GM08714 (cell line): ENCODE data around the gene DAB1.

Experiments used
- H3K4me3 ChIP-seq: fragments of 200-500 bp; sonication (Bioruptor generic); 2 replicates; pipeline ENCODE4 v1.5.1; 2014; ENCODE audit warnings: mild to moderate bottlenecking, low read length, inconsistent platforms
- ZNF274 ChIP-seq: IDR thresholded peaks from 2 replicates; pipeline ENCODE4 v1.6.1; 2012; ENCODE audit warnings: mild to moderate bottlenecking, low read depth, low read length

Gene DAB1

DNA sequence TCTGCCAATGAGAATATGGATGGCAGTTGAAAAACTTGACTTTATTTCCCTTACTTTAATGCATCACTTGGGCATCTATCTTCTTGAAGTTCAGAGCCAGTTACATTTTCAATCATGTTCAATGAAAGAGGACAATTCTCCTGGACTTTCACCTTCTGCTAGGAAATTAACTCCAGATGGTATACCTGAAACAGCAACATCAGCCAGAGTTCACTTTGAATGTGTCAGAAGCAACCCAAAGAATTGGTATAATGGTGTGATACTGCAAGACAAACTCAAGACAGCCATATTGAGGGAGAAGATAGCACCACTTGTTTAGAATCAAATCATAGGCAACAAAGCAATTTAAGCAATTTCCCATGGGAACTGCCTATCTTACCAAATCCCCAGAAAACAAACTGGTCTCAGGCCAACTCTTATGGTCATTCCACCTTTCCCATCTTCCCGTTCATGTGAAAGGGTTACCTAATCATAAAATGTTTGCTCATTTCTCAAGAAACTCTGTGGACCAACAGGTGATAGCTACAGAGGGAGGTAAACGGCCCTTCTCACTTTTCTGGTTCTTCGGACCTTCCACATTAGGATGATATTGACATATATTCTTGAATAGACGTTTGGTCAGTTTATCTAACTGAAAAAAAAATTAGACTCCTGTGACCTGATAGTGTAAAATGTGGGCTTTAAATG lies 428.3 kb downstream of the DAB1 start:
- TF ChIP-seq ZNF274 = no peak

GRCh38 chr1:56993475-56993874 lies 430.4 kb downstream of the DAB1 start:
- TF ChIP-seq ZNF274 = no peak
- no peak overlapping the region for H3K4me3 ChIP-seq

More for the DNA sequence above, 428.3 kb downstream of the DAB1 start:
- no peak overlapping the region for H3K4me3 ChIP-seq

GRCh38 chr1:56992318-56993125 lies 431.3 kb downstream of the DAB1 start:
- no peak overlapping the region for H3K4me3 ChIP-seq
- TF ChIP-seq ZNF274 = no peak

DNA sequence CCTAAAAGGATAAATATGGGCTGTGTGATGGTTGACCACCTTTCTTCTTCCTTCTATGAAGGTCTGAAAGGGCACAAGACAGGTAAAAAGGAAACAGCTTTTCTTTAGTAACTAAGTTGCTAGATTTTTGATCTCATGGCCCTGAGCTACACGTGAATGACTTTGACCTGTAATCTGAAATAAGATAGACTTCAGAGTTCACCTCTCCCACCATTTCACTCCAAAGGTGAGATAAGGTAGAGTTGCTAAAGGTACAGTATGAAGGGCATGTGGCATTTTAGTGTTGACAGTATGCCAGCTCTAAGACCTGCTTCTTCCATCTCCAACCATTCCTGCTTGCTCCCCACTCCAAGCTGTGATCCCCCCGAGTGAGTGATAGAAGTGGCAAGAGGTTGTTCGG lies 432.3 kb downstream of the DAB1 start:
- TF ChIP-seq ZNF274 = no peak
- no peak overlapping the region for H3K4me3 ChIP-seq

GRCh38 chr1:56986397-56986796 lies 437.5 kb downstream of the DAB1 start:
- no peak for TF ChIP-seq ZNF274
- H3K4me3 ChIP-seq = no peak overlapping the region

DNA sequence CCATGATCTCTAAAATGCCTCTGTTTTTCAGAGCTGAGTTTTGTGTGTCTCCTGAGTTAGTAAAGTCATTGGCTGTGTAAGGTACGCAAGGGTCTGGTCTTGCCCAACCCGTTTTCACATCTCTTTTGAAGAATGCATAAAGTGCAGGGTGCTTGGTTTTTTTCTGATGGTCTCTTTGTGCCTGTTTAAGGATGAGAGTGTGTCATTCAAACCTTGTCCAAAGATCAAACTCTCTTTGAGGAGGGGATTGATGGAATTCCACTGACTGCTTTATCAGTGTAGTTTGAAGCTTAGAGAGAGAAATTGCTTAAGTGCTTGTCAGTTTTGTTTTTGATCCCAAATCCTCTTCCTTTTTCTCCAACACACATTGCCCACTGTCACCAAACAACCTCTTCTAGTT lies 438.0 kb downstream of the DAB1 start:
- H3K4me3 ChIP-seq = no peak overlapping the region
- no peak for TF ChIP-seq ZNF274

GRCh38 chr1:56983484-56983883 lies 440.4 kb downstream of the DAB1 start:
- TF ChIP-seq ZNF274 = no peak
- no peak overlapping the region for H3K4me3 ChIP-seq

DNA sequence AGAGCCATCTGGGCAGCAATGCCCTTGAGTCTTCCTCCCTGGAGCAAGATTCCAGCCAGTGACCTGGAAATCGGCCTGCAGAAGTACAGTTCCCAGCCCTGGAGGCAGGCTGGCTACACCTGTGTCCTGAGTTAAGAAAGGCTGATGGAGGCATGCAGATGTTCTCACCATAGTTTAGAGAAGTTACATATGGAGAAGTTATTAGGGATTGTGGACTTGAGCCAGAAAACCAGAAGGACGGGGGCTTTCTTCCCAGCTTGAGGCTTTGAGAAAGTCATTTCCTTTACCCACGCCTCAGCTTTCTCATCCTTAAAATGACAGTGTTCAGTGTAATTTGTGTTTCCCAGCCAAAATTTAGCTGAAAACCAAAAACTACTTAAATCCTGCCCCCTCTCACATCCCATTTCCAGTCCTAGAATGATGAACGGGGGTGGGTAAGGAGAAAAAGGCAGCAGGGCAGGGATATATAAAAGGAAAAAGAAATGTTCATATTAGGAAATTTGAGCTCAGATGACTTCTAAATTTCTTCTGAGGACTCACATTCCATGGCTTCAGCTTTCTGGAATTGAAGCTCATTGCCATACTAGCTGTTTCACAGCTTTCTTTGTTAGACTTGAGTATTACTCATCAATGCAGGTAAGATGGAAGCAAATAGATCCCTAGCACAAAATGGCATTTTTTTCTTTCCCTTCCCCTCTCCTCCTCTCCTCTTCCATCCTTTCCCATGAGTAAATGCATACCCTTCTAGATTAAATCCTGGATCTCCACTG lies 443.7 kb downstream of the DAB1 start:
- TF ChIP-seq ZNF274 = no peak
- H3K4me3 ChIP-seq = no peak overlapping the region

DNA sequence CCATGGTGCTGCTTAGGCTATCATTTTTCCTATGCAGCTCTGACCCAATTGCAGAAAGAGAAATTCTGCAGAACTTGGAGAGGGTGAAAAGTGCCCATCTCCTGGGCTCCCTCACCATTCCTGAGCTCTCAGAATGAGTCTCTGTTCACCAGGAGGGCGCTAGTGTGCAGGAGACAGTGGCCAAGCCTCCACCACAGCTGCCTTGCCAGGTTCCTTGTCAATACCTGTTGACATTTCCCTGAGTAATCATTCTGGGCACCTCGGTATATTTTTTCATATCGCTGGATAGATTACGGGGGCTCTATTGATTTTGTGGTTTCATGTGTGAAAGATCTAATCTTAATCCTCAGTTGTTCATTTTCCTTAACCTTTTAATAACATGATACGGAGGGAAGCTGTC lies 445.0 kb downstream of the DAB1 start:
- TF ChIP-seq ZNF274 = no peak
- H3K4me3 ChIP-seq = no peak overlapping the region

- TF ChIP-seq ZNF274 = no peak
- H3K4me3 ChIP-seq = no peak overlapping the region
Measured at GRCh38 chr1:56977910-56978309, 445.9 kb downstream of the DAB1 start.

DNA sequence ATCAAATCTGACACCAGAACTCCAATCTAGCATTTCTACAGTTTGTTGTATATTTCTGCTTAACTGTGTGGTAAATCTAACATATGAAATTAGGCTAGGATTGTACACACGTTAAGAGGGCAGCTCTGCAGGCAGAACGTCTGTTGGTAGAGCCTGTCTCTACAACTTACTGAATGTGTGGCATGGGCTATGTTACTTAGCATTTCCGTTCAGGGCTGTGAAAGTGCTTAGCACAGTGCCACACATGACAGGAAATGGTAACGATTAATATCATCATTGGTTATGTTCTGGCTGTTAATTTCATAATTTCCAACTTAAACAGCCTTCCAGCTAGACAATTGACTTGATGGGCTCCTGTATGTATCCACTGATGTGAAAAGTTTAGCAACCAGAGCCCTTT lies 448.4 kb downstream of the DAB1 start:
- no peak for TF ChIP-seq ZNF274
- H3K4me3 ChIP-seq = no peak overlapping the region

DNA sequence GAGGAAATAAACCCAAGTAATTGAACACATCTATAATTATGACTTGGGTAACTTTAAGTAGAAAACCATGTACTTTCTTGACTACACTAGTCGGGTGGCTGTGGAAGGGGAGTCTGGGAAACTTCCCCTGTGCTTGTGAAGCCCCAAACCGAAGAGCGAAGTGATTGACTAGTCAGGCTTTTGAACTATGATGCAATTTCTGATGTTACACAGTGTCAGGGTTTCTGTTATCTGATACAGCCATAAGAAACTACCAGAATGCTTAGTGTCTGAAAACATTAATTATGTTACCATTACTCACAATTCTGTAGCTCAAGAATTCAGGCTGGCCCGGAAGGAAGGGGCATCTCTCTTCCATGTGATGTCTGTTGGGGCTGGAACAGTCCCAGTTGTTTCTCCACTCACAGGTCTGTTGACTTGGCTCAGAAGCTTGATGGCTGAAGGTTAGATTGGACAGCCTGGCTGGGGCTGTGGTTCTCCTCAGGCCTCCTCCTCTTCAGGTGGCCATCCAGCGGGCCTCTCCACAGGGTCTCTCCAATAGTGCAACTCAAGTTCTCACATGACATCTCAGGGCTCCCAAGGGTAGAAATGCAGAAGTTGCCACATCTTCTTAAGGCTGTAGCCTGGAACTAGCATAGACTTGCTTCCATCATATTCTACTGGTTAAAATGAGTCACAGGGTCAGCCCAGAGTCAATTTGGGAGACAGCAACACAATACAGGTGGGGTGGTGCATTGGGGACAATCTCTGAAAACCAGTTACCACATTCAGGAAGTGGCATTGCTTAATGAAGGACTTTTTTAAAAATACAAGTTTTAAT lies 449.7 kb downstream of the DAB1 start:
- H3K4me3 ChIP-seq = no peak overlapping the region
- TF ChIP-seq ZNF274 = no peak

DNA sequence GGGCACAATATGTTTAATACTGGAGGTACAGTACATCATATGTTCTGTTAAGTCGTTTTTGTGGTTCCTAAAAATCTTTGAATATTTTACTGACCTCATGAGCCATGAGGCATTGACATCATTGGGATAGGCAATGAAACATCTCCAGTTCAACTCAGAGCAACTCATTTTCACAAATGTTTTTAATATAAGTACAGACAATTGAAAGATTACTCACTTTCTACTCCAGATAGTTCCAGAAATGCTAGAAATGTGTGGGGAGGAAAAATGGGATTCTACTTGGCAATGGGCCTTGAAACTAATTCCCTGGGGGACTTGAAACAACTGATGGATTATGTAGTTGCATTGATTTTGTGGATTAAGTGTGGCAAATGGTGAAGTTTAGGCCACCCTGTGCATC lies 450.9 kb downstream of the DAB1 start:
- no peak for TF ChIP-seq ZNF274
- H3K4me3 ChIP-seq = no peak overlapping the region

- no peak for TF ChIP-seq ZNF274
- no peak overlapping the region for H3K4me3 ChIP-seq
Measured at GRCh38 chr1:56970280-56970679, 453.6 kb downstream of the DAB1 start.
